Raji (cell line): ENCODE data around the gene ABCC12.

ENCODE experiments used
- POLR2A ChIP-seq: IDR thresholded peaks from 2 replicates; pipeline ENCODE4 v1.6.1; 2011; ENCODE audit warnings: low read depth, low read length, control low read depth; ENCODE audit not compliant: insufficient read depth

Gene ABCC12

GRCh38 chr16:48143812-48144368 lies 11.9 kb downstream of the ABCC12 start:
- TF ChIP-seq POLR2A = no peak

GRCh38 chr16:48140821-48141220 lies 15.0 kb downstream of the ABCC12 start:
- no peak for TF ChIP-seq POLR2A

- TF ChIP-seq POLR2A = no peak
Observed at GRCh38 chr16:48139517-48139916, 16.3 kb downstream of the ABCC12 start.

- no peak for TF ChIP-seq POLR2A
Observed at GRCh38 chr16:48138543-48138942, 17.2 kb downstream of the ABCC12 start.

GRCh38 chr16:48137822-48138221 lies 18.0 kb downstream of the ABCC12 start:
- no peak for TF ChIP-seq POLR2A

GRCh38 chr16:48136547-48137360 lies 19.0 kb downstream of the ABCC12 start:
- no peak for TF ChIP-seq POLR2A

- no peak for TF ChIP-seq POLR2A
Observed at GRCh38 chr16:48133455-48134211, 22.2 kb downstream of the ABCC12 start.

- no peak for TF ChIP-seq POLR2A
Observed at GRCh38 chr16:48132696-48133095, 23.1 kb downstream of the ABCC12 start.

- no peak for TF ChIP-seq POLR2A
Observed at GRCh38 chr16:48131201-48131935, 24.4 kb downstream of the ABCC12 start.

- TF ChIP-seq POLR2A = no peak
Observed at GRCh38 chr16:48129926-48130325, 25.9 kb downstream of the ABCC12 start.

GRCh38 chr16:48128769-48129168 lies 27.0 kb downstream of the ABCC12 start:
- no peak for TF ChIP-seq POLR2A

- TF ChIP-seq POLR2A = no peak
Observed at GRCh38 chr16:48126801-48127644, 28.8 kb downstream of the ABCC12 start.

GRCh38 chr16:48125888-48126287 lies 29.9 kb downstream of the ABCC12 start:
- no peak for TF ChIP-seq POLR2A

GRCh38 chr16:48124266-48124665 lies 31.5 kb downstream of the ABCC12 start:
- no peak for TF ChIP-seq POLR2A
